SK-N-SH (cell line): ENCODE data around the gene PDE4D. TPM values are rescaled to one million over a fixed set of nuclear protein-coding genes. Genes with fewer than 3 reads are reported as not detected.

Experiments used
- CTCF ChIA-PET: fragments of 300-600, 350-600 bp; formaldehyde crosslinking; extraction: SDS; loops from one replicate; lab custom pipeline; 2021; lab: Yijun Ruan, JAX
- POLR2A ChIA-PET: fragments of 350-600 bp; sonication (Branson Sonifier 250); formaldehyde crosslinking; extraction: SDS; loops from one replicate; lab custom pipeline; 2020; ENCODE audit warnings: antibody characterized with exemption, inconsistent platforms; lab: Yijun Ruan, JAX
- DNase-seq: peaks from one replicate; pipeline ENCODE4 v3.0.0; 2012
- H2AFZ ChIP-seq: fragments of 200-600 bp; sonication (generic); 2 replicates; pipeline ENCODE4 v1.8.1; 2016; ENCODE audit warnings: antibody characterized with exemption, mild to moderate bottlenecking, low read depth
- H3F3A ChIP-seq: fragments of 200-600 bp; sonication (generic); replicated peaks from 2 replicates; pipeline ENCODE3; 2016; ENCODE audit warnings: antibody characterized with exemption, mild to moderate bottlenecking; ENCODE audit not compliant: insufficient read depth
- H3K27ac ChIP-seq, 2 experiments: fragments of 200-500 bp in 1 of 2; fragments of 200-600 bp in 1 of 2; sonication (Bioruptor generic) in 1 of 2; sonication (generic), shearing (Covaris generic) in 1 of 2; 2 replicates each; pipeline versions ENCODE4 v1.5.1 to v1.6.1; 2014 to 2016; ENCODE audit warnings: low read depth in 2 of 2, inconsistent platforms in 1 of 2, low read length in 1 of 2, mild to moderate bottlenecking in 1 of 2, mixed read lengths in 1 of 2
- H3K27me3 ChIP-seq: fragments of 200-600 bp; sonication (generic), shearing (Covaris generic); 2 replicates; pipeline ENCODE4 v1.6.1; 2016; ENCODE audit warnings: mixed run types; ENCODE audit not compliant: insufficient read depth
- H3K36me3 ChIP-seq, 2 experiments: fragments of 200-500 bp in 1 of 2; fragments of 200-600 bp in 1 of 2; sonication (Bioruptor generic) in 1 of 2; sonication (generic) in 1 of 2; replicated peaks in 1 of 2; 2 replicates each; pipeline versions ENCODE3 to v1.5.1; 2014 to 2016; ENCODE audit warnings: low read length in 1 of 2, mild to moderate bottlenecking in 1 of 2; ENCODE audit not compliant: insufficient read depth in 2 of 2, control insufficient read depth in 1 of 2
- H3K4me1 ChIP-seq, 2 experiments: fragments of 200-500 bp in 1 of 2; fragments of 200-600 bp in 1 of 2; sonication (Bioruptor generic) in 1 of 2; sonication (generic), shearing (Covaris generic) in 1 of 2; 2 replicates each; pipeline versions ENCODE4 v1.5.1 to v1.6.1; 2014 to 2016; ENCODE audit warnings: low read depth in 1 of 2, low read length in 1 of 2, mixed run types in 1 of 2; ENCODE audit not compliant: insufficient read depth in 2 of 2, control insufficient read depth in 1 of 2
- H3K4me2 ChIP-seq: fragments of 200-600 bp; sonication (generic), shearing (Covaris generic); 2 replicates; pipeline ENCODE4 v1.6.1; 2017; ENCODE audit warnings: mixed run types
- H3K4me3 ChIP-seq, 2 experiments: fragments of 200-500 bp in 1 of 2; fragments of 200-600 bp in 1 of 2; sonication (Bioruptor generic) in 1 of 2; sonication (generic), shearing (Covaris generic) in 1 of 2; 2 replicates each; pipeline versions ENCODE4 v1.5.1 to v1.8.1; 2014 to 2016; ENCODE audit warnings: low read depth in 2 of 2, inconsistent platforms in 1 of 2, low read length in 1 of 2, mild to moderate bottlenecking in 1 of 2, mixed read lengths in 1 of 2, moderate library complexity in 1 of 2
- H3K79me2 ChIP-seq: fragments of 200-600 bp; sonication (generic); 2 replicates; pipeline ENCODE4 v1.8.1; 2017; ENCODE audit warnings: mild to moderate bottlenecking; ENCODE audit not compliant: insufficient read depth
- H3K9ac ChIP-seq: fragments of 200-600 bp; sonication (generic); 2 replicates; pipeline ENCODE4 v1.6.1; 2017; ENCODE audit warnings: mixed run types
- H3K9me2 ChIP-seq: fragments of 200-600 bp; sonication (generic); 2 replicates; pipeline ENCODE4 v1.6.1; 2017; ENCODE audit warnings: mixed run types
- H3K9me3 ChIP-seq: fragments of 200-600 bp; sonication (generic); 2 replicates; pipeline ENCODE4 v1.6.1; 2017; ENCODE audit warnings: mixed run types, mild to moderate bottlenecking, moderate library complexity
- H4K20me1 ChIP-seq: fragments of 200-600 bp; sonication (generic); 2 replicates; pipeline ENCODE4 v1.6.1; 2017; ENCODE audit warnings: mild to moderate bottlenecking, mixed run types; ENCODE audit not compliant: insufficient read depth
- CHD2 ChIP-seq: fragments of 150-350 bp; IDR thresholded peaks from 2 replicates; pipeline ENCODE4 v1.6.1; 2018; ENCODE audit warnings: low read length; ENCODE audit not compliant: partially characterized antibody
- EP300 ChIP-seq, 2 experiments: IDR thresholded peaks; 2 replicates each; pipeline versions ENCODE4 v1.4.0 to v1.6.1; 2012; ENCODE audit warnings: borderline replicate concordance in 1 of 2, low read depth in 1 of 2, low read length in 1 of 2
- EZH2phosphoT487 ChIP-seq: fragments of 200-600 bp; sonication (generic); IDR thresholded peaks from 2 replicates; pipeline ENCODE4 v1.6.1; 2017; ENCODE audit warnings: low read depth, mixed run types, mild to moderate bottlenecking, antibody characterized with exemption, moderate library complexity, borderline replicate concordance
- JUND ChIP-seq: IDR thresholded peaks from 2 replicates; pipeline ENCODE4 v1.4.0; 2012
- MXI1 ChIP-seq: IDR thresholded peaks from 2 replicates; pipeline ENCODE4 v1.6.1; 2012; ENCODE audit warnings: mild to moderate bottlenecking, low read depth, low read length, improper control_type of control experiment
- PBX3 ChIP-seq: IDR thresholded peaks from 2 replicates; pipeline ENCODE4; 2012
- RFX5 ChIP-seq: IDR thresholded peaks from 2 replicates; pipeline ENCODE4 v1.6.1; 2012; ENCODE audit warnings: mild to moderate bottlenecking, improper control_type of control experiment, low read length
- RXRA ChIP-seq: IDR thresholded peaks from 2 replicates; pipeline ENCODE4 v1.4.0; 2012; ENCODE audit warnings: low read depth, mild to moderate bottlenecking, borderline replicate concordance
- TCF12 ChIP-seq: IDR thresholded peaks from 2 replicates; pipeline ENCODE4 v1.4.0; 2012
- USF1 ChIP-seq: IDR thresholded peaks from 2 replicates; pipeline ENCODE4 v1.4.0; 2012; ENCODE audit warnings: low read depth, borderline replicate concordance
- ZBTB33 ChIP-seq: IDR thresholded peaks from 2 replicates; pipeline ENCODE4 v1.4.0; 2012; ENCODE audit warnings: low read depth, borderline replicate concordance
- WGBS: methylation state at CpG from one replicate; pipeline ENCODE4 v1.1.6; 2017; ENCODE audit warnings: low lambda C conversion rate; 5-methylcytosine and 5-hydroxymethylcytosine counted together
- polyA plus RNA-seq, 3 experiments: library from polyadenylated mRNA; depleted of rRNA; stranded (reverse); fragments of >200 nt; gene quantifications; 2 replicates each; pipeline ENCODE4 v1.2.3, GENCODE V29; 2012

PDE4D gene
- polyA plus RNA-seq, 1 of the 3 experiments (the other 2 are of a cell fraction), result 2.4 TPM

- Histone ChIP-seq H3K27ac (no peak overlapping the region), H3K79me2 (no peaks in the 10 kb centered on the region), H3K4me2 (no peak overlapping the region), H3K4me1 (peaks cover 2% of the 10 kb centered on the region in 2 experiments; a peak in 2 of 4 replicates), H3K36me3 (no peaks in the 10 kb centered on the region), H3K9ac (no peak overlapping the region), H3K4me3 (no peak overlapping the region), H2AFZ (no peak overlapping the region), H3K27me3 (no peaks in the 10 kb centered on the region), H3K9me3 (no peaks in the 10 kb centered on the region), H3K9me2 (no peaks in the 10 kb centered on the region), H3F3A (no peaks in the 10 kb centered on the region), H4K20me1 (no peaks in the 10 kb centered on the region)
- no peak for DNase-seq
- TF ChIP-seq ZBTB33, result no peak
- TF ChIP-seq TCF12, result no peak
- no peak for TF ChIP-seq CHD2
- no peak for TF ChIP-seq USF1
- TF ChIP-seq EZH2phosphoT487, result no peak
- TF ChIP-seq JUND, result no peak
- no peak for TF ChIP-seq MXI1
- no peak for TF ChIP-seq RFX5
- TF ChIP-seq EP300 (IDR thresholded peaks at IDR 0.05; ENCODE audit: borderline replicate concordance in 1 of 2, low read depth in 1 of 2, low read length in 1 of 2), result no peak
- 100% methylated on average over 1 of the region's 1 CpG for WGBS
- ChIA-PET CTCF (interaction anchor here (1.6 kb wide), 2 partner anchors 23 to 53 kb away, joined by 3 to 5 read pairs; no protein-coding TSS in a partner anchor), POLR2A (no interaction called here)
Measured at GRCh38 chr5:59241119-59241518, 652.4 kb downstream of the PDE4D start.

- no peak overlapping the region for H3K27ac ChIP-seq
- no peak for DNase-seq
- H3K9ac ChIP-seq, result no peak overlapping the region
- H3K4me2 ChIP-seq, result no peak overlapping the region
- H3F3A ChIP-seq, result no peaks in the 10 kb centered on the region
- H3K27me3 ChIP-seq, result no peaks in the 10 kb centered on the region
- H2AFZ ChIP-seq, result no peak overlapping the region
- H3K9me3 ChIP-seq, result no peaks in the 10 kb centered on the region
- 71% methylated on average over 3 of the region's 3 CpGs for WGBS
- peaks cover 0 to 2% of the 10 kb centered on the region in 2 experiments; a peak in 2 of 4 replicates for H3K4me1 ChIP-seq
- no peaks in the 10 kb centered on the region for H3K9me2 ChIP-seq
- no peaks in the 10 kb centered on the region for H4K20me1 ChIP-seq
- no peaks in the 10 kb centered on the region for H3K36me3 ChIP-seq
- H3K79me2 ChIP-seq, result no peaks in the 10 kb centered on the region
- ChIA-PET POLR2A (no interaction called here), CTCF (interaction anchor here (0.6 kb wide), 1 partner anchor 17 kb away, joined by 3 read pairs; no protein-coding TSS in a partner anchor)
- no peak for TF ChIP-seq TCF12
- TF ChIP-seq RXRA, result no peak
- TF ChIP-seq PBX3, result no peak
- no peak overlapping the region for H3K4me3 ChIP-seq
Measured at GRCh38 chr5:59238126-59238902, 655.2 kb downstream of the PDE4D start.
